ENCODE data around the gene ATXN7L3B. TPM values are rescaled to one million over a fixed set of nuclear protein-coding genes. Genes with fewer than 3 reads are reported as not detected.
"Not testable (repeated sequence)": the region's sequence is repeated elsewhere in the genome, so short reads cannot be mapped to it uniquely, and the experiment has no call there.

Gene ATXN7L3B
- total RNA-seq = 23.9 and 24.6 TPM in 2 replicates

GRCh38 chr12:74537707-74538385, at the start of gene ATXN7L3B:
Gene ATXN7L3B, plus strand, starts transcription at chr12:74537835. Its CDS starts 278 bp downstream, at chr12:74538113.
- H3K36me3 Mint-ChIP-seq (ENCODE audit: low read depth) = peaks cover 49% of the 10 kb centered on the region

GRCh38 chr12:74488134-74488533, 49.5 kb upstream of the ATXN7L3B start:
- Mint-ChIP-seq H3K36me3 (ENCODE audit: low read depth) (no peaks in the 10 kb centered on the region), H3K27ac (no peak overlapping the region), H3K4me1 (no peaks in the 10 kb centered on the region), H3K9me3 (no peaks in the 10 kb centered on the region), H3K4me3 (no peak overlapping the region), H3K27me3 (peaks cover 1% of the 10 kb centered on the region)
- DNase-seq = no peak
- intact Hi-C loops (cut with micrococcal nuclease) = no loop called here

More at GRCh38 chr12:74537707-74538385, at the start of gene ATXN7L3B:
- Mint-ChIP-seq H3K4me3 (peak within 1 kb of the TSS; percentile 98), H3K27ac (peak within 1 kb of the TSS; percentile 97), H3K4me1 (peaks cover 40% of the 10 kb centered on the region), H3K27me3 (no peaks in the 10 kb centered on the region), H3K9me3 (no peaks in the 10 kb centered on the region)
- DNase-seq = peak; percentile 99
- intact Hi-C loops (cut with micrococcal nuclease) = loop anchor here (1.0 to 10.0 kb wide), 3 partner anchors 123 to 1544 kb away; partner anchors contain the start of gene NAP1L1

GRCh38 chr12:74489543-74489942, 48.1 kb upstream of the ATXN7L3B start:
- H3K27me3 Mint-ChIP-seq = peaks cover 2% of the 10 kb centered on the region
- intact Hi-C loops (cut with micrococcal nuclease) = no loop called here
- no peaks in the 10 kb centered on the region for H3K36me3 Mint-ChIP-seq (ENCODE audit: low read depth)
- no peak overlapping the region for H3K4me3 Mint-ChIP-seq
- no peaks in the 10 kb centered on the region for H3K4me1 Mint-ChIP-seq
- no peaks in the 10 kb centered on the region for H3K9me3 Mint-ChIP-seq
- no peak for DNase-seq
- H3K27ac Mint-ChIP-seq = no peak overlapping the region

- no peaks in the 10 kb centered on the region for H3K9me3 Mint-ChIP-seq
- H3K36me3 Mint-ChIP-seq (ENCODE audit: low read depth) = no peaks in the 10 kb centered on the region
- DNase-seq = no peak
- peaks cover 2% of the 10 kb centered on the region for H3K27me3 Mint-ChIP-seq
- no peak overlapping the region for H3K27ac Mint-ChIP-seq
- H3K4me1 Mint-ChIP-seq = no peaks in the 10 kb centered on the region
- intact Hi-C loops (cut with micrococcal nuclease) = no loop called here
- H3K4me3 Mint-ChIP-seq = peak overlapping the region; percentile 60
Observed at GRCh38 chr12:74490390-74491064, 47.1 kb upstream of the ATXN7L3B start.

- no peaks in the 10 kb centered on the region for H3K36me3 Mint-ChIP-seq (ENCODE audit: low read depth)
- no peaks in the 10 kb centered on the region for H3K4me1 Mint-ChIP-seq
- no peak overlapping the region for H3K27ac Mint-ChIP-seq
- DNase-seq = no peak
- intact Hi-C loops (cut with micrococcal nuclease) = no loop called here
- peaks cover 2% of the 10 kb centered on the region for H3K27me3 Mint-ChIP-seq
- H3K4me3 Mint-ChIP-seq = no peak overlapping the region
- H3K9me3 Mint-ChIP-seq = no peaks in the 10 kb centered on the region
Observed at GRCh38 chr12:74491374-74491773, 46.3 kb upstream of the ATXN7L3B start.

GRCh38 chr12:74499192-74499591, 38.4 kb upstream of the ATXN7L3B start:
- H3K4me1 Mint-ChIP-seq = no peaks in the 10 kb centered on the region
- H3K27me3 Mint-ChIP-seq = no peaks in the 10 kb centered on the region
- intact Hi-C loops (cut with micrococcal nuclease) = no loop called here
- H3K27ac Mint-ChIP-seq = no peak overlapping the region
- no peak overlapping the region for H3K4me3 Mint-ChIP-seq
- no peaks in the 10 kb centered on the region for H3K9me3 Mint-ChIP-seq
- no peaks in the 10 kb centered on the region for H3K36me3 Mint-ChIP-seq (ENCODE audit: low read depth)
- DNase-seq = no peak

GRCh38 chr12:74508873-74509657, 28.6 kb upstream of the ATXN7L3B start:
- DNase-seq; H3K4me3 Mint-ChIP-seq; H3K27ac Mint-ChIP-seq; intact Hi-C loops (cut with micrococcal nuclease); H3K27me3 Mint-ChIP-seq; H3K4me1 Mint-ChIP-seq; H3K36me3 Mint-ChIP-seq (ENCODE audit: low read depth); H3K9me3 Mint-ChIP-seq: not testable (repeated sequence)

GRCh38 chr12:74509886-74510285, 27.7 kb upstream of the ATXN7L3B start:
- Mint-ChIP-seq H3K27me3 (no peaks in the 10 kb centered on the region), H3K4me1 (no peaks in the 10 kb centered on the region), H3K36me3 (ENCODE audit: low read depth) (no peaks in the 10 kb centered on the region), H3K4me3 (no peak overlapping the region), H3K27ac (no peak overlapping the region), H3K9me3 (no peaks in the 10 kb centered on the region)
- intact Hi-C loops (cut with micrococcal nuclease) = no loop called here
- DNase-seq = no peak

GRCh38 chr12:74514098-74514872, 23.4 kb upstream of the ATXN7L3B start:
- Mint-ChIP-seq H3K27me3 (peaks cover 5% of the 10 kb centered on the region), H3K4me1 (no peaks in the 10 kb centered on the region), H3K36me3 (ENCODE audit: low read depth) (no peaks in the 10 kb centered on the region), H3K9me3 (no peaks in the 10 kb centered on the region), H3K27ac (no peak overlapping the region), H3K4me3 (no peak overlapping the region)
- intact Hi-C loops (cut with micrococcal nuclease) = no loop called here
- no peak for DNase-seq

GRCh38 chr12:74515849-74516248, 21.8 kb upstream of the ATXN7L3B start:
- Mint-ChIP-seq H3K4me3 (no peak overlapping the region), H3K4me1 (no peaks in the 10 kb centered on the region), H3K27ac (no peak overlapping the region), H3K9me3 (no peaks in the 10 kb centered on the region), H3K27me3 (peaks cover 5% of the 10 kb centered on the region), H3K36me3 (ENCODE audit: low read depth) (no peaks in the 10 kb centered on the region)
- intact Hi-C loops (cut with micrococcal nuclease) = no loop called here
- DNase-seq = no peak

- Mint-ChIP-seq H3K4me3 (no peak overlapping the region), H3K9me3 (no peaks in the 10 kb centered on the region), H3K36me3 (ENCODE audit: low read depth) (no peaks in the 10 kb centered on the region)
Observed at GRCh38 chr12:74526535-74526934, 11.1 kb upstream of the ATXN7L3B start.

GRCh38 chr12:74527491-74527890, 10.1 kb upstream of the ATXN7L3B start:
- Mint-ChIP-seq H3K9me3 (no peaks in the 10 kb centered on the region), H3K36me3 (ENCODE audit: low read depth) (no peaks in the 10 kb centered on the region), H3K4me1 (no peaks in the 10 kb centered on the region), H3K27me3 (peaks cover 6% of the 10 kb centered on the region), H3K27ac (no peak overlapping the region), H3K4me3 (no peak overlapping the region)
- intact Hi-C loops (cut with micrococcal nuclease) = no loop called here
- no peak for DNase-seq

More at GRCh38 chr12:74526535-74526934, 11.1 kb upstream of the ATXN7L3B start:
- H3K27me3 Mint-ChIP-seq = peaks cover 6% of the 10 kb centered on the region
- DNase-seq = no peak
- intact Hi-C loops (cut with micrococcal nuclease) = no loop called here
- H3K27ac Mint-ChIP-seq = no peak overlapping the region
- H3K4me1 Mint-ChIP-seq = no peaks in the 10 kb centered on the region

- H3K27me3 Mint-ChIP-seq = peaks cover 6% of the 10 kb centered on the region
- no peak overlapping the region for H3K4me3 Mint-ChIP-seq
- H3K9me3 Mint-ChIP-seq = no peaks in the 10 kb centered on the region
- no peak for DNase-seq
- intact Hi-C loops (cut with micrococcal nuclease) = loop anchor here (10.0 kb wide), 1 partner anchor 116 kb away; no protein-coding TSS in a partner anchor
- peaks cover 1% of the 10 kb centered on the region for H3K4me1 Mint-ChIP-seq
- no peak overlapping the region for H3K27ac Mint-ChIP-seq
- H3K36me3 Mint-ChIP-seq (ENCODE audit: low read depth) = no peaks in the 10 kb centered on the region
Observed at GRCh38 chr12:74530676-74531075, 7.0 kb upstream of the ATXN7L3B start.
